HepG2 (cell line): ENCODE data around the gene KCNJ4. TPM values are rescaled to one million over a fixed set of nuclear protein-coding genes. Genes with fewer than 3 reads are reported as not detected.

ENCODE experiments used
- ATAC-seq: fragments of 200-7000 bp; cut with Tn5 transposase; 3 replicates; pipeline ENCODE4 v1.9.1; 2020; ENCODE audit warnings: mild to moderate bottlenecking, moderate library complexity
- BruUV-seq: library from RNA; stranded (reverse); fragments of 400-500 nt; replicated peaks from 2 replicates; lab custom pipeline; 2021; lab: Mats Ljungman, UMichigan
- CTCF ChIA-PET: fragments of 300-600 bp; formaldehyde crosslinking; extraction: SDS; loops from one replicate; lab custom pipeline; 2021; ENCODE audit warnings: low total read pairs, inconsistent platforms, low intra/inter-chr PET ratio; lab: Yijun Ruan, JAX
- POLR2A ChIA-PET: fragments of 350-600 bp; sonication (Branson Sonifier 250); formaldehyde crosslinking; loops from one replicate; lab custom pipeline; 2020; ENCODE audit warnings: antibody characterized with exemption, inconsistent platforms; lab: Yijun Ruan, JAX
- DNase-seq: peaks from one replicate; pipeline ENCODE4 v3.0.0-alpha.2; 2015; ENCODE audit warnings: low spot score
- FAIRE-seq: peaks from 3 replicates; lab custom pipeline; 2011; peaks lifted over from hg19 to GRCh38; lab: Jason Lieb, UNC
- H2AFZ ChIP-seq: one replicate; pipeline ENCODE4 v1.6.1; 2011; ENCODE audit warnings: low read length, inconsistent platforms
- H3K27ac ChIP-seq: fragments of 300-600 bp; 3 replicates; pipeline ENCODE4 v1.8.0; 2011; ENCODE audit warnings: mixed run types, mild to moderate bottlenecking, mixed read lengths, low read length, inconsistent platforms; ENCODE audit not compliant: insufficient read depth; ENCODE audit errors: extremely low read length
- H3K27me3 ChIP-seq, 2 experiments: fragments of 200-600 bp in 1 of 2; 2 replicates in 1 of 2; 3 replicates in 1 of 2; pipeline versions ENCODE4 v1.6.0 to v1.8.0; 2011; ENCODE audit warnings: low read length in 2 of 2, mild to moderate bottlenecking in 2 of 2, moderate library complexity in 2 of 2, inconsistent platforms in 1 of 2; ENCODE audit not compliant: insufficient read depth in 2 of 2, control insufficient read depth in 1 of 2
- H3K36me3 ChIP-seq, 2 experiments: fragments of 200-600 bp in 1 of 2; replicated peaks in 1 of 2; 2 replicates in 1 of 2; 3 replicates in 1 of 2; pipeline versions ENCODE4 v1.5.1 to v1.8.0; 2011; ENCODE audit warnings: low read length in 2 of 2, inconsistent platforms in 1 of 2; ENCODE audit not compliant: insufficient read depth in 2 of 2, control insufficient read depth in 1 of 2
- H3K4me1 ChIP-seq: 2 replicates; pipeline ENCODE4 v1.5.1; 2012; ENCODE audit warnings: low read length, inconsistent platforms; ENCODE audit not compliant: insufficient read depth
- H3K4me2 ChIP-seq: 2 replicates; pipeline ENCODE4 v1.6.0; 2011; ENCODE audit warnings: low read depth, low read length, inconsistent platforms
- H3K4me3 ChIP-seq, 3 experiments: fragments of 200-600 bp in 1 of 3; sonication (generic), shearing (Covaris generic) in 1 of 3; replicated peaks in 1 of 3; 2 replicates each; pipeline ENCODE4 v1.5.1; 2011 to 2016; ENCODE audit warnings: low read length in 3 of 3, inconsistent platforms in 2 of 3, low read depth in 2 of 3, mild to moderate bottlenecking in 2 of 3, control low read depth in 1 of 3, mixed read lengths in 1 of 3; ENCODE audit not compliant: insufficient read depth in 1 of 3
- H3K79me2 ChIP-seq: one replicate; pipeline ENCODE4 v1.6.1; 2011; ENCODE audit warnings: low read length, inconsistent platforms; ENCODE audit not compliant: insufficient read depth
- H3K9ac ChIP-seq: 2 replicates; pipeline ENCODE4 v1.6.0; 2011; ENCODE audit warnings: mild to moderate bottlenecking, low read depth, low read length, inconsistent platforms; ENCODE audit not compliant: insufficient read depth
- H3K9me3 ChIP-seq: 2 replicates; pipeline ENCODE4 v1.5.1; 2012; ENCODE audit warnings: mild to moderate bottlenecking, low read length
- H4K20me1 ChIP-seq: 2 replicates; pipeline ENCODE4 v1.6.0; 2011; ENCODE audit warnings: inconsistent platforms, mild to moderate bottlenecking, low read length, moderate library complexity; ENCODE audit not compliant: insufficient read depth
- BCL6 ChIP-seq: IDR thresholded peaks from 2 replicates; pipeline ENCODE4 v1.6.1; 2016; ENCODE audit warnings: missing genetic modification reagents, missing compliant biosample characterization
- HNRNPUL1 ChIP-seq: fragments of 200-400 bp; formaldehyde crosslinking; IDR thresholded peaks from 2 replicates; pipeline ENCODE4 v1.6.1; 2017; ENCODE audit warnings: low read depth, mild to moderate bottlenecking, low read length, moderate library complexity
- NFYC ChIP-seq: IDR thresholded peaks from 2 replicates; pipeline ENCODE4 v1.6.1; 2016; ENCODE audit warnings: missing genetic modification reagents, missing compliant biosample characterization
- ONECUT2 ChIP-seq: sonication (generic); formaldehyde crosslinking; IDR thresholded peaks from 2 replicates; pipeline ENCODE4 v1.4.0; 2020; ENCODE audit warnings: missing genetic modification reagents
- SNAI1 ChIP-seq: sonication (generic); formaldehyde crosslinking; IDR thresholded peaks from 2 replicates; pipeline ENCODE4 v1.5.0; 2020; ENCODE audit warnings: mild to moderate bottlenecking, missing genetic modification reagents, borderline replicate concordance
- SRSF1 ChIP-seq: fragments of 200-400 bp; formaldehyde crosslinking; optimal IDR thresholded peaks from 2 replicates; pipeline ENCODE3; 2017; ENCODE audit warnings: mild to moderate bottlenecking, low read depth, low read length, moderate library complexity
- ZNF260 ChIP-seq: sonication (generic); formaldehyde crosslinking; IDR thresholded peaks from 2 replicates; pipeline ENCODE4 v1.4.0; 2020; ENCODE audit warnings: missing genetic modification reagents, low read depth, mild to moderate bottlenecking, borderline replicate concordance
- ZNF432 ChIP-seq: sonication (generic); formaldehyde crosslinking; IDR thresholded peaks from 2 replicates; pipeline ENCODE4 v1.5.0; 2020; ENCODE audit warnings: missing genetic modification reagents, mild to moderate bottlenecking, borderline replicate concordance
- ZNF468 ChIP-seq: sonication (generic); formaldehyde crosslinking; IDR thresholded peaks from 2 replicates; pipeline ENCODE4 v1.8.0; 2022; ENCODE audit warnings: mild to moderate bottlenecking, moderate library complexity, missing genetic modification reagents
- ZNF619 ChIP-seq: sonication (generic); formaldehyde crosslinking; IDR thresholded peaks from 2 replicates; pipeline ENCODE4 v1.4.0; 2020; ENCODE audit warnings: mild to moderate bottlenecking, missing genetic modification reagents
- ZSCAN29 ChIP-seq: sonication (generic); formaldehyde crosslinking; conservative IDR thresholded peaks from 2 replicates; pipeline ENCODE4 v1.4.0; 2020; ENCODE audit warnings: mild to moderate bottlenecking, missing genetic modification reagents
- WGBS: methylation state at CpG from one replicate; pipeline ENCODE4 v1.1.6; 2017; ENCODE audit warnings: low lambda C conversion rate; 5-methylcytosine and 5-hydroxymethylcytosine counted together
- in situ Hi-C: cut with HindIII; loops from 2 replicates; pipeline ENCODE4 v1.10.0; 2017; ENCODE audit warnings: low pct_unique_long_range_greater_than_20kb; ENCODE audit not compliant: extremely low pct_ligation_motif_present
- intact Hi-C: fragments of 100-400 bp; cut with micrococcal nuclease; formaldehyde crosslinking; loops from one replicate; pipeline ENCODE4 v1.10.0; 2022; ENCODE audit not compliant: unreplicated experiment
- polyA plus RNA-seq, 8 experiments: library from polyadenylated mRNA; depleted of rRNA in 3 of 8; stranded (reverse) in 7 of 8; unstranded in 1 of 8; fragments of >200 nt; fragmentation: Illumina TruSeq in 4 of 8; extraction: Trizol in 4 of 8; gene quantifications; 2 replicates each; pipeline versions ENCODE4 v1.2.1 to v1.2.3, GENCODE V29; 2011 to 2016; ENCODE audit warnings: low read depth in 4 of 8, missing spikeins in 1 of 8, mixed read lengths in 1 of 8; ENCODE audit not compliant: insufficient read depth in 1 of 8
- total RNA-seq, 5 experiments: library from RNA; depleted of rRNA; stranded (reverse); fragments of >200 nt; fragmentation: Illumina TruSeq; extraction: Trizol; gene quantifications; 2 replicates each; pipeline ENCODE4 v1.2.3, GENCODE V29; 2016; ENCODE audit warnings: low read depth in 1 of 5
- TF ChIP-seq, protein P1 (sequence below): fragments of 450-650 bp; IDR thresholded peaks from 2 replicates; pipeline ENCODE4 v1.6.1; 2016
- TF ChIP-seq, protein P2 (sequence below): sonication (generic); formaldehyde crosslinking; IDR thresholded peaks from 2 replicates; pipeline ENCODE4 v1.8.1; 2023; ENCODE audit warnings: mild to moderate bottlenecking, moderate library complexity, missing genetic modification reagents
- TF ChIP-seq, protein P3 (sequence below): sonication (generic); formaldehyde crosslinking; IDR thresholded peaks from 2 replicates; pipeline ENCODE4 v1.4.0; 2020; ENCODE audit warnings: missing genetic modification reagents
- TF ChIP-seq, protein P4 (sequence below): sonication (generic); formaldehyde crosslinking; IDR thresholded peaks from 2 replicates; pipeline ENCODE4 v1.5.0; 2020; ENCODE audit warnings: mild to moderate bottlenecking, missing genetic modification reagents

Gene KCNJ4
- total and polyA plus RNA-seq, 2 of the 13 experiments (the other 11 are each of a cell fraction or from before 2014, with no cell fraction given), result not detected

DNA sequence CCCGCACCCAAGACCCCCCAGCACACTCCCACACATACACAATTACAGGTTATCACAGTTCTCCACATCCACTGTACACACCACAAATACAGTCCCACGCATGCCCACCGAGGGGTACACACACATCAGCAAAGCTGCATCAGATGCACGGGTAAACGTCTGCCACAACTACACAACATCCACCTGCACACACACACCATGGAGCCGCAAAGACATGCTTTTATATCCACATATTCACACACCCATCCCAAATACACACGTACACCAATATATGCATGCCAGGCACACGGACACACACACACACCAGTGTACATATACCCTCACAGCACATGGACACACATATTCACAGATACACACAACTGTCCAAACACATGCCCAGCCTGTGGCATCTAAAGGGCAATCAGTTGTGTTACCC lies 5.4 kb upstream of the KCNJ4 start (continued):
- TF ChIP-seq, protein P1, sequence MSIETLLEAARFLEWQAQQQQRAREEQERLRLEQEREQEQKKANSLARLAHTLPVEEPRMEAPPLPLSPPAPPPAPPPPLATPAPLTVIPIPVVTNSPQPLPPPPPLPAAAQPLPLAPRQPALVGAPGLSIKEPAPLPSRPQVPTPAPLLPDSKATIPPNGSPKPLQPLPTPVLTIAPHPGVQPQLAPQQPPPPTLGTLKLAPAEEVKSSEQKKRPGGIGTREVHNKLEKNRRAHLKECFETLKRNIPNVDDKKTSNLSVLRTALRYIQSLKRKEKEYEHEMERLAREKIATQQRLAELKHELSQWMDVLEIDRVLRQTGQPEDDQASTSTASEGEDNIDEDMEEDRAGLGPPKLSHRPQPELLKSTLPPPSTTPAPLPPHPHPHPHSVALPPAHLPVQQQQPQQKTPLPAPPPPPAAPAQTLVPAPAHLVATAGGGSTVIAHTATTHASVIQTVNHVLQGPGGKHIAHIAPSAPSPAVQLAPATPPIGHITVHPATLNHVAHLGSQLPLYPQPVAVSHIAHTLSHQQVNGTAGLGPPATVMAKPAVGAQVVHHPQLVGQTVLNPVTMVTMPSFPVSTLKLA, result peak; percentile 55
- TF ChIP-seq ZSCAN29 (CRISPR knock-in tag), result no peak
- TF ChIP-seq ZNF260 (CRISPR knock-in tag), result no peak
- no peak for TF ChIP-seq SRSF1
- TF ChIP-seq, protein P2, sequence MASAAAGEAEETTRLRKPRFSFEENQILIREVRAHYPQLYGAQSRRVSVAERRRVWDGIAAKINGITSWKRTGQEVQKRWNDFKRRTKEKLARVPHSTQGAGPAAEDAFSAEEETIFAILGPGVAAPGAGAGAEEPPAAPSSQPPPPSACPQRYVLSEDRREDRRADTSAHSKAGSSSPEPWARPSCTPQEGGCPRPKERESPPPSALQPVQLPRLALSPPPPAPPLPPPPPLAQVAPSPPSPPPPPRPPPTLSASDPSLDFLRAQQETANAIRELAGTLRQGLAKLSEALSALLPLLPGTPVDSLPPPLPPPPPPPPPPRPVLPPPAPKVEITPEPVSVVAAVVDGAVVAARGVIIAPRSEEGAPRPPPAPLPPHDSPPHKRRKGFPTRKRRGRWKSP (CRISPR knock-in tag), result no peak
- no peak for TF ChIP-seq SNAI1 (CRISPR knock-in tag)
- no peak for TF ChIP-seq ZNF432 (CRISPR knock-in tag)

DNA sequence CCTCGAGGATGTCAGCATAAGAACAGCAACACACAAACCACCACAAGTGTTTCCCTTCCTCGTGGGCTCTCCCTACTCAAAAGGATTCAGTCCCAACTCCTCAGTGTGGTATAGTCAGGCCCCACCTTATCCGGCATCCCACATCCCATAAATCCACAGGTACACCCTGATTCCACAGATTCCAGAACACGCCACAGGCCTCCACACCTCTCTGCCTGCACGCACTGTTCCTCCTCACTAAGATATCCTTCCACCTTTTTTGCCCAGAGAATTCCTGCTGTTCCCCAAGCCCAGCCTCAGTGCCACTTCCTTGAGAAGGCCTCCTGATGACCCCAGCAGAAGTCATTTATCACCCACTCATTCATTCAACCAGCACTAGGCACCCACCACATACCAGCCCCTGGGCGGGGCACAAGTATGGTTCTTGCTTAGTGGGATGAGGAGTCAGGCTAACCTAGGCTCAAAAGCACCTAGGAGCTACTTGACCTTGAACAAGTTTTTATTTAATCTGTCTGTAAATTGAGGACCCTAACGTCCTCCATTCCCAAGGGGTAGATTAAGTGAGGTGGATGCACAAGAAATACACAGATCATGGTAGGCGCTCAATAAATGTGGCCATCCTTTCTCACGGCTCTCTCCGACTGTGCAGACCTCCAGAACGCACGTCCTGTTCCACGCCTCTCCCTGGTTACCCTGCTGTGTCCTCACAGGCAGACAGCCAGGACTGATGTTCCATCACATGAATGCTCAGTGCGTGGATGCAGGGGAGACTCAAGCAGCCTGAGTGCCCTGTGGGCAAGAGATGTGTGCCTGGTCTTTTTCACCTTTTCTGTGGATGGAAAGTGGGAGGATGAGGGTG lies 2.1 kb upstream of the KCNJ4 start:
- no TSS peak for BruUV-seq
- H3K79me2 ChIP-seq, result no peaks in the 10 kb centered on the region
- no peak overlapping the region for H3K4me3 ChIP-seq
- in situ Hi-C loops (no loop called here), intact Hi-C loops (no loop called here)
- no peaks in the 10 kb centered on the region for H3K9me3 ChIP-seq
- no peak for DNase-seq
- peaks cover 32% of the 10 kb centered on the region for H3K4me1 ChIP-seq
- no peaks in the 10 kb centered on the region for H3K36me3 ChIP-seq
- no peak overlapping the region for H2AFZ ChIP-seq
- no peak overlapping the region for H3K4me2 ChIP-seq
- peaks cover 15 to 69% of the 10 kb centered on the region in 2 experiments for H3K27me3 ChIP-seq
- 31% methylated on average over 9 of the region's 14 CpGs for WGBS
- ATAC-seq, result no peak
- ChIA-PET POLR2A (no interaction called here), CTCF (no interaction called here)
- no peaks in the 10 kb centered on the region for H4K20me1 ChIP-seq
- FAIRE-seq, result no peak
- H3K27ac ChIP-seq, result no peak overlapping the region
- no peak overlapping the region for H3K9ac ChIP-seq
- no peak for TF ChIP-seq ZNF468 (CRISPR knock-in tag)
- TF ChIP-seq, protein P3, sequence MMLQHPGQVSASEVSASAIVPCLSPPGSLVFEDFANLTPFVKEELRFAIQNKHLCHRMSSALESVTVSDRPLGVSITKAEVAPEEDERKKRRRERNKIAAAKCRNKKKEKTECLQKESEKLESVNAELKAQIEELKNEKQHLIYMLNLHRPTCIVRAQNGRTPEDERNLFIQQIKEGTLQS (CRISPR knock-in tag), result no peak
- TF ChIP-seq ZNF619 (CRISPR knock-in tag), result no peak
- TF ChIP-seq ONECUT2, result no peak
- TF ChIP-seq HNRNPUL1, result no peak
- TF ChIP-seq BCL6 (CRISPR knock-in tag), result no peak
- TF ChIP-seq, protein P4, sequence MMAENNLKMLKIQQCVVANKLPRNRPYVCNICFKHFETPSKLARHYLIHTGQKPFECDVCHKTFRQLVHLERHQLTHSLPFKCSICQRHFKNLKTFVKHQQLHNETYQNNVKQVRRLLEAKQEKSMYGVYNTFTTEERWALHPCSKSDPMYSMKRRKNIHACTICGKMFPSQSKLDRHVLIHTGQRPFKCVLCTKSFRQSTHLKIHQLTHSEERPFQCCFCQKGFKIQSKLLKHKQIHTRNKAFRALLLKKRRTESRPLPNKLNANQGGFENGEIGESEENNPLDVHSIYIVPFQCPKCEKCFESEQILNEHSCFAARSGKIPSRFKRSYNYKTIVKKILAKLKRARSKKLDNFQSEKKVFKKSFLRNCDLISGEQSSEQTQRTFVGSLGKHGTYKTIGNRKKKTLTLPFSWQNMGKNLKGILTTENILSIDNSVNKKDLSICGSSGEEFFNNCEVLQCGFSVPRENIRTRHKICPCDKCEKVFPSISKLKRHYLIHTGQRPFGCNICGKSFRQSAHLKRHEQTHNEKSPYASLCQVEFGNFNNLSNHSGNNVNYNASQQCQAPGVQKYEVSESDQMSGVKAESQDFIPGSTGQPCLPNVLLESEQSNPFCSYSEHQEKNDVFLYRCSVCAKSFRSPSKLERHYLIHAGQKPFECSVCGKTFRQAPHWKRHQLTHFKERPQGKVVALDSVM (CRISPR knock-in tag), result no peak
- TF ChIP-seq NFYC, result no peak
